Subcutaneous abdominal adipose tissue (tissue), 5 donors: ENCODE data around the gene AGAP1.

Source experiments
- H3K27ac ChIP-seq: one replicate; pipeline ENCODE4 v1.7.0; 2013; ENCODE audit warnings: low read depth, mild to moderate bottlenecking, inconsistent platforms, low read length, moderate library complexity
- H3K27me3 ChIP-seq, 5 donors: one replicate each; pipeline ENCODE4 v1.7.0; 2013; ENCODE audit warnings: low read length in 5 of 5, inconsistent platforms in 1 of 5; ENCODE audit not compliant: control insufficient read depth in 5 of 5, insufficient read depth in 4 of 5
- H3K36me3 ChIP-seq, 5 donors: one replicate each; pipeline ENCODE4 v1.7.0; 2013; ENCODE audit warnings: low read length in 5 of 5; ENCODE audit not compliant: control insufficient read depth in 5 of 5, insufficient read depth in 5 of 5
- H3K4me1 ChIP-seq, 5 donors: one replicate each; pipeline ENCODE4 v1.7.0; 2013; ENCODE audit warnings: low read length in 5 of 5, mild to moderate bottlenecking in 3 of 5, moderate library complexity in 1 of 5; ENCODE audit not compliant: control insufficient read depth in 5 of 5, insufficient read depth in 5 of 5
- H3K4me3 ChIP-seq, 5 donors: one replicate each; pipeline ENCODE4 v1.7.0; 2013; ENCODE audit warnings: low read length in 5 of 5, low read depth in 1 of 5
- H3K9ac ChIP-seq, 5 donors: one replicate each; pipeline ENCODE4 v1.7.0; 2013; ENCODE audit warnings: low read length in 5 of 5, mild to moderate bottlenecking in 4 of 5, moderate library complexity in 3 of 5
- H3K9me3 ChIP-seq, 5 donors: one replicate each; pipeline ENCODE4 v1.7.0; 2013; ENCODE audit warnings: low read length in 5 of 5; ENCODE audit not compliant: control insufficient read depth in 5 of 5
- donor health status: healthy.
- donor health status: healthy.
- donor health status: healthy.
- donor health status: healthy.
- donor health status: healthy.

The AGAP1 gene

GRCh38 chr2:235515364-235515742 lies 21.5 kb downstream of the AGAP1 start:
- H3K4me3 ChIP-seq, result no peak overlapping the region
- H3K4me1 ChIP-seq, result peaks cover 0 to 25% (median 9%) of the 10 kb centered on the region in 5 donors

GRCh38 chr2:235515821-235516220 lies 22.0 kb downstream of the AGAP1 start:
- Histone ChIP-seq H3K4me1 (peaks cover 0 to 25% (median 7%) of the 10 kb centered on the region in 5 donors), H3K27me3 (no peaks in the 10 kb centered on the region), H3K4me3 (no peak overlapping the region), H3K36me3 (no peaks in the 10 kb centered on the region), H3K27ac (no peak overlapping the region), H3K9me3 (peaks cover 0 to 4% (median 0%) of the 10 kb centered on the region in 5 donors), H3K9ac (no peak overlapping the region)

More at GRCh38 chr2:235515364-235515742, 21.5 kb downstream of the AGAP1 start:
- peaks cover 0 to 4% (median 0%) of the 10 kb centered on the region in 5 donors for H3K9me3 ChIP-seq
- H3K36me3 ChIP-seq, result no peaks in the 10 kb centered on the region
- H3K27me3 ChIP-seq, result no peaks in the 10 kb centered on the region
- no peak overlapping the region for H3K9ac ChIP-seq
- H3K27ac ChIP-seq, result no peak overlapping the region

- H3K9me3 ChIP-seq, result peaks cover 0 to 4% (median 0%) of the 10 kb centered on the region in 5 donors
- H3K9ac ChIP-seq, result no peak overlapping the region
- no peak overlapping the region for H3K27ac ChIP-seq
- no peak overlapping the region for H3K4me3 ChIP-seq
- no peaks in the 10 kb centered on the region for H3K27me3 ChIP-seq
- peaks cover 0 to 25% (median 7%) of the 10 kb centered on the region in 5 donors for H3K4me1 ChIP-seq
- no peaks in the 10 kb centered on the region for H3K36me3 ChIP-seq
These were observed 22.4 kb downstream of the AGAP1 start for GRCh38 chr2:235516257-235516656.

GRCh38 chr2:235518322-235519090 lies 24.7 kb downstream of the AGAP1 start:
- Histone ChIP-seq H3K4me1 (peaks cover 0 to 26% (median 5%) of the 10 kb centered on the region in 5 donors), H3K27ac (no peak overlapping the region), H3K4me3 (no peak overlapping the region), H3K9ac (no peak overlapping the region), H3K27me3 (no peaks in the 10 kb centered on the region), H3K36me3 (no peaks in the 10 kb centered on the region), H3K9me3 (peaks cover 0 to 4% (median 0%) of the 10 kb centered on the region in 5 donors)

GRCh38 chr2:235520787-235521186 lies 26.9 kb downstream of the AGAP1 start:
- Histone ChIP-seq H3K27ac (no peak overlapping the region), H3K4me1 (peaks cover 0 to 26% (median 5%) of the 10 kb centered on the region in 5 donors), H3K27me3 (no peaks in the 10 kb centered on the region), H3K9ac (no peak overlapping the region), H3K4me3 (no peak overlapping the region), H3K9me3 (peaks cover 0 to 3% (median 0%) of the 10 kb centered on the region in 5 donors), H3K36me3 (no peaks in the 10 kb centered on the region)

GRCh38 chr2:235521844-235522243 lies 28.0 kb downstream of the AGAP1 start:
- Histone ChIP-seq H3K9ac (no peak overlapping the region), H3K27ac (no peak overlapping the region), H3K9me3 (no peaks in the 10 kb centered on the region)

GRCh38 chr2:235523021-235523420 lies 29.2 kb downstream of the AGAP1 start:
- Histone ChIP-seq H3K4me3 (no peak overlapping the region), H3K27ac (no peak overlapping the region), H3K9ac (no peak overlapping the region), H3K4me1 (peaks cover 0 to 23% (median 5%) of the 10 kb centered on the region in 5 donors), H3K36me3 (no peaks in the 10 kb centered on the region), H3K27me3 (no peaks in the 10 kb centered on the region), H3K9me3 (no peaks in the 10 kb centered on the region)

More at GRCh38 chr2:235521844-235522243, 28.0 kb downstream of the AGAP1 start:
- Histone ChIP-seq H3K4me3 (no peak overlapping the region), H3K4me1 (peaks cover 0 to 26% (median 5%) of the 10 kb centered on the region in 5 donors), H3K36me3 (no peaks in the 10 kb centered on the region), H3K27me3 (no peaks in the 10 kb centered on the region)

- Histone ChIP-seq H3K9me3 (no peaks in the 10 kb centered on the region), H3K4me1 (peaks cover 0 to 17% (median 5%) of the 10 kb centered on the region in 5 donors), H3K27me3 (no peaks in the 10 kb centered on the region), H3K36me3 (no peaks in the 10 kb centered on the region), H3K27ac (no peak overlapping the region), H3K4me3 (no peak overlapping the region), H3K9ac (no peak overlapping the region)
These were observed 29.8 kb downstream of the AGAP1 start for GRCh38 chr2:235523486-235524150.

GRCh38 chr2:235526166-235526565 lies 32.3 kb downstream of the AGAP1 start:
- H3K4me3 ChIP-seq, result no peak overlapping the region
- H3K9ac ChIP-seq, result no peak overlapping the region
- no peak overlapping the region for H3K27ac ChIP-seq
- peaks cover 0 to 6% (median 4%) of the 10 kb centered on the region in 5 donors for H3K9me3 ChIP-seq
- peaks cover 0 to 14% (median 5%) of the 10 kb centered on the region in 5 donors for H3K4me1 ChIP-seq
- no peaks in the 10 kb centered on the region for H3K36me3 ChIP-seq
- no peaks in the 10 kb centered on the region for H3K27me3 ChIP-seq
